Measurements from ENCODE around the gene MXRA8.

DNA sequence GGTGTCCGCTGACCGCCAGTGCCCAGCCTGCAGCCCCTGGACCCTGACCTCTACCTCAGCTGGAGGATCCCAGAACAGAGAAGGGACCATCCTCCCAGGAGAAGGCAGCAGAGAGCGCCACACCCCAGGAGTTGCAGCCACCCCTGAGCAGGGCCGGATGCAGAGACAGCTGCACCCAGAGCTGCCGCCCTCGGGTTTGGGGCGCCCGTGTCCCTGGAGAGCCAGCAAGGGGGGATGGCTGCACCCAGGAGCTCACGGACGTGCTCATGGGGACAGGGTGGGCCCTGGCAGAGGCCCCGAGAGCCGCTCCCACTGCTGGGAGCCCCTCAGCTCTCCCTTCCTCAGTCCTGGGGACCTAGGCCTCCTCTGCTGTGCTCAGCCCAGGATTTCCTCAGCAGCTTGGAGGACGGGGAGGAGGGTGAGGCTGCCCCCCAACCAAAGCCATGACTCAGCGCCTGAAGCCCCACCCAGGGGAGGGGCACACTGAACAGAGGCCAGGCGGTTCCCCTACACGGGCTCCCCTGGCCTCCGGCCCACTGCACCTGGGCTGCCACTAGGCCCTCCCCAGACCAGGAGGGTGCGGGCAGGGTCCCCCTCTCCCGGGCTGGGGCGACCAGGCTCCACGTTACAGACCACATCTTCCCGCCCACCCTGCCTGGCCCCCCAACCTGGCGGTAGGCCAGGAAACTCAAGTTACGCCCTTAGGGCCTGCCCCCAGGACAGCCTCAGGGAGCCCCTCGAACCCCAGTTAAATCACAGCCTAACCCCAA lies 52.9 kb downstream of the MXRA8 start:
- no peak for TF ChIP-seq CTCF (IDR thresholded peaks at IDR 0.05; ENCODE audit: insufficient read depth, low read length)
- no peak for TF ChIP-seq POLR2AphosphoS5 (IDR thresholded peaks at IDR 0.05; ENCODE audit: low read depth)
- no peak for TF ChIP-seq GABPA (IDR thresholded peaks at IDR 0.05; ENCODE audit: low read depth)
- no peak for TF ChIP-seq REST (IDR thresholded peaks at IDR 0.05; ENCODE audit: insufficient replicate concordance, low read depth)
- TF ChIP-seq SPI1 (IDR thresholded peaks at IDR 0.05; ENCODE audit: borderline replicate concordance, low read depth): no peak
